ENCODE results near the gene LAD1.

The LAD1 gene

GRCh38 chr1:201350361-201350725, 48.8 kb downstream of the LAD1 start:
- Histone ChIP-seq H3K27ac (no peak overlapping the region), H3K4me3 (no peak overlapping the region)
- DNase-seq (ENCODE audit: low spot score): no peak
- TF ChIP-seq CTCF (IDR thresholded peaks at IDR 0.05): no peak

GRCh38 chr1:201349092-201349491, 50.0 kb downstream of the LAD1 start:
- no peak overlapping the region for H3K4me3 ChIP-seq
- no peak overlapping the region for H3K27ac ChIP-seq
- DNase-seq (ENCODE audit: low spot score): no peak
- no peak for TF ChIP-seq CTCF (IDR thresholded peaks at IDR 0.05)

GRCh38 chr1:201348211-201348566, 50.9 kb downstream of the LAD1 start:
- no peak overlapping the region for H3K4me3 ChIP-seq
- no peak overlapping the region for H3K27ac ChIP-seq
- TF ChIP-seq CTCF (IDR thresholded peaks at IDR 0.05): no peak
- DNase-seq (ENCODE audit: low spot score): no peak

GRCh38 chr1:201347498-201348210, 51.5 kb downstream of the LAD1 start:
- Histone ChIP-seq H3K4me3 (no peak overlapping the region), H3K27ac (no peak overlapping the region)
- no peak for TF ChIP-seq CTCF (IDR thresholded peaks at IDR 0.05)
- no peak for DNase-seq (ENCODE audit: low spot score)

- no peak overlapping the region for H3K27ac ChIP-seq
These were observed 52.1 kb downstream of the LAD1 start for GRCh38 chr1:201346987-201347386.

GRCh38 chr1:201346337-201346939, 52.7 kb downstream of the LAD1 start:
- DNase-seq (ENCODE audit: low spot score): no peak
- no peak for TF ChIP-seq CTCF (IDR thresholded peaks at IDR 0.05)
- H3K27ac ChIP-seq: no peak overlapping the region
- H3K4me3 ChIP-seq: no peak overlapping the region

More at GRCh38 chr1:201346987-201347386, 52.1 kb downstream of the LAD1 start:
- no peak overlapping the region for H3K4me3 ChIP-seq
- no peak for TF ChIP-seq CTCF (IDR thresholded peaks at IDR 0.05)
- no peak for DNase-seq (ENCODE audit: low spot score)

- H3K27ac ChIP-seq: no peak overlapping the region
- DNase-seq (ENCODE audit: low spot score): no peak
- H3K4me3 ChIP-seq: no peak overlapping the region
- no peak for TF ChIP-seq CTCF (IDR thresholded peaks at IDR 0.05)
These were observed 54.1 kb downstream of the LAD1 start for GRCh38 chr1:201345081-201345355.
